Neural cell (in vitro differentiated cells): ENCODE results near the gene EPPIN.

Source experiments
- RAD21 ChIP-seq: fragments of 450-650 bp; conservative IDR thresholded peaks from 2 replicates; pipeline ENCODE4 v1.6.1; 2014; ENCODE audit warnings: antibody characterized with exemption, mild to moderate bottlenecking, moderate library complexity
- SMC3 ChIP-seq: fragments of 450-650 bp; conservative IDR thresholded peaks from 2 replicates; pipeline ENCODE4 v1.6.1; 2014; ENCODE audit warnings: antibody characterized with exemption, mild to moderate bottlenecking, moderate library complexity; ENCODE audit not compliant: poor library complexity
- TF ChIP-seq, protein P1 (sequence below): fragments of 450-650 bp; IDR thresholded peaks from 2 replicates; pipeline ENCODE4 v1.5.1; 2014; ENCODE audit warnings: antibody characterized with exemption, mild to moderate bottlenecking, moderate library complexity; ENCODE audit not compliant: poor library complexity, severe bottlenecking

DNA sequence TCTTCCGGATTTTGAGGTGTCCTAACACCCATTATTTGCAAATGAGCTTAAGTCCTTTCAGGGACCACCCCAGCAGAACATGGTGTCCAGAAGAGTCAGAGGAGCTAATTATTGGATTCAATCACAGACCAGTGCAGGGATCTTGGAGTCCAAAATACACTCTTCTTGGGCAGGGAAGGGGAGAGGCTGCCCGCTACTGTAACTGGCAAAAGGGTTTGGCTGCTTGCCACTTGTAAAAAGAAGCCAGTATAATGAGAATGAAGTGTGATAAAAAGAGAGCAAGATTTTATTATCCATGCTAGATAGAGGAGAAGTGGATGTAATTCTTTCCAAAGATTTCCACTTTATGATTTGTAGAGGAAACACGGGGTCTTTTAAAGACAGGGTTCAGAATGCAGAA lies 51.0 kb downstream of the EPPIN start:
- TF ChIP-seq, protein P1, sequence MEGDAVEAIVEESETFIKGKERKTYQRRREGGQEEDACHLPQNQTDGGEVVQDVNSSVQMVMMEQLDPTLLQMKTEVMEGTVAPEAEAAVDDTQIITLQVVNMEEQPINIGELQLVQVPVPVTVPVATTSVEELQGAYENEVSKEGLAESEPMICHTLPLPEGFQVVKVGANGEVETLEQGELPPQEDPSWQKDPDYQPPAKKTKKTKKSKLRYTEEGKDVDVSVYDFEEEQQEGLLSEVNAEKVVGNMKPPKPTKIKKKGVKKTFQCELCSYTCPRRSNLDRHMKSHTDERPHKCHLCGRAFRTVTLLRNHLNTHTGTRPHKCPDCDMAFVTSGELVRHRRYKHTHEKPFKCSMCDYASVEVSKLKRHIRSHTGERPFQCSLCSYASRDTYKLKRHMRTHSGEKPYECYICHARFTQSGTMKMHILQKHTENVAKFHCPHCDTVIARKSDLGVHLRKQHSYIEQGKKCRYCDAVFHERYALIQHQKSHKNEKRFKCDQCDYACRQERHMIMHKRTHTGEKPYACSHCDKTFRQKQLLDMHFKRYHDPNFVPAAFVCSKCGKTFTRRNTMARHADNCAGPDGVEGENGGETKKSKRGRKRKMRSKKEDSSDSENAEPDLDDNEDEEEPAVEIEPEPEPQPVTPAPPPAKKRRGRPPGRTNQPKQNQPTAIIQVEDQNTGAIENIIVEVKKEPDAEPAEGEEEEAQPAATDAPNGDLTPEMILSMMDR: no peak
- TF ChIP-seq SMC3: no peak
- no peak for TF ChIP-seq RAD21
